Measurements from ENCODE around the gene RYR2.

The RYR2 gene

GRCh38 chr1:237692255-237692654, 650.3 kb downstream of the RYR2 start:
- FAIRE-seq: no peak

- no peak for FAIRE-seq
These were observed 653.9 kb downstream of the RYR2 start for GRCh38 chr1:237695878-237696277.

GRCh38 chr1:237700181-237700580, 658.2 kb downstream of the RYR2 start:
- no peak for FAIRE-seq

- no peak for FAIRE-seq
These were observed 659.5 kb downstream of the RYR2 start for GRCh38 chr1:237701534-237701933.

- FAIRE-seq: peak; percentile 28
These were observed 660.2 kb downstream of the RYR2 start for GRCh38 chr1:237702161-237702560.

GRCh38 chr1:237705462-237705861, 663.5 kb downstream of the RYR2 start:
- no peak for FAIRE-seq

GRCh38 chr1:237709355-237709754, 667.4 kb downstream of the RYR2 start:
- FAIRE-seq: no peak

- no peak for FAIRE-seq
These were observed 669.3 kb downstream of the RYR2 start for GRCh38 chr1:237711281-237711680.

GRCh38 chr1:237712082-237712481, 670.1 kb downstream of the RYR2 start:
- no peak for FAIRE-seq

GRCh38 chr1:237712586-237713157, 670.7 kb downstream of the RYR2 start:
- no peak for FAIRE-seq

GRCh38 chr1:237713916-237714315, 671.9 kb downstream of the RYR2 start:
- no peak for FAIRE-seq

GRCh38 chr1:237717106-237717505, 675.1 kb downstream of the RYR2 start:
- no peak for FAIRE-seq

GRCh38 chr1:237730826-237731350, 688.9 kb downstream of the RYR2 start:
- FAIRE-seq: no peak

- no peak for FAIRE-seq
These were observed 690.7 kb downstream of the RYR2 start for GRCh38 chr1:237732657-237733056.

GRCh38 chr1:237736372-237737029, 694.5 kb downstream of the RYR2 start:
- peak; percentile 72 for FAIRE-seq

- no peak for FAIRE-seq
These were observed 695.5 kb downstream of the RYR2 start for GRCh38 chr1:237737448-237737847.

- FAIRE-seq: no peak
These were observed 696.1 kb downstream of the RYR2 start for GRCh38 chr1:237737938-237738610.

- FAIRE-seq: no peak
These were observed 698.9 kb downstream of the RYR2 start for GRCh38 chr1:237740846-237741245.

- FAIRE-seq: no peak
These were observed 703.6 kb downstream of the RYR2 start for GRCh38 chr1:237745545-237745944.

- FAIRE-seq: no peak
These were observed 706.4 kb downstream of the RYR2 start for GRCh38 chr1:237748171-237748960.

GRCh38 chr1:237749122-237749521, 707.1 kb downstream of the RYR2 start:
- no peak for FAIRE-seq

- no peak for FAIRE-seq
These were observed 709.1 kb downstream of the RYR2 start for GRCh38 chr1:237751090-237751489.

GRCh38 chr1:237754627-237755026, 712.6 kb downstream of the RYR2 start:
- FAIRE-seq: no peak

All from TTC549 (cell line).